Epithelial cell of esophagus (primary cell): ENCODE results near the gene CLCN2.
A peak's percentile ranks its signal among the peaks of the same experiment; 100 is the strongest.

Experiments used
- DNase-seq: peaks from one replicate; pipeline ENCODE4 v3.0.0; 2010; ENCODE audit warnings: low read depth
- H3K4me3 ChIP-seq: 2 replicates; pipeline ENCODE4 v1.5.1; 2011; ENCODE audit warnings: mild to moderate bottlenecking, low read length, control low read depth
- CTCF ChIP-seq: IDR thresholded peaks from 2 replicates; pipeline ENCODE4 v1.5.1; 2011; ENCODE audit warnings: low read depth, mild to moderate bottlenecking, low read length, control low read depth, inconsistent platforms; ENCODE audit not compliant: insufficient read depth; ENCODE audit errors: missing control alignments

CLCN2 gene

DNA sequence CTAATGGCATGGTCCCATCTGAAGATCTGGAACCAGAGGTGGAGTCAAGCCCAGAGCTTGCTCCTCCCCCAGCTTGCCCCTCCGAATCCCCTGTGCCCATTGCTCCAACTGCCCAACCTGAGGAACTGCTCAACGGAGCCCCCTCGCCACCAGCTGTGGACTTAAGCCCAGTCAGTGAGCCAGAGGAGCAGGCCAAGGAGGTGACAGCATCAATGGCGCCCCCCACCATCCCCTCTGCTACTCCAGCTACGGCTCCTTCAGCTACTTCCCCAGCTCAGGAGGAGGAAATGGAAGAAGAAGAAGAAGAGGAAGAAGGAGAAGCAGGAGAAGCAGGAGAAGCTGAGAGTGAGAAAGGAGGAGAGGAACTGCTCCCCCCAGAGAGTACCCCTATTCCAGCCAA lies 39.7 kb downstream of the CLCN2 start:
- no peak overlapping the region for H3K4me3 ChIP-seq
- DNase-seq, result no peak
- no peak for TF ChIP-seq CTCF

DNA sequence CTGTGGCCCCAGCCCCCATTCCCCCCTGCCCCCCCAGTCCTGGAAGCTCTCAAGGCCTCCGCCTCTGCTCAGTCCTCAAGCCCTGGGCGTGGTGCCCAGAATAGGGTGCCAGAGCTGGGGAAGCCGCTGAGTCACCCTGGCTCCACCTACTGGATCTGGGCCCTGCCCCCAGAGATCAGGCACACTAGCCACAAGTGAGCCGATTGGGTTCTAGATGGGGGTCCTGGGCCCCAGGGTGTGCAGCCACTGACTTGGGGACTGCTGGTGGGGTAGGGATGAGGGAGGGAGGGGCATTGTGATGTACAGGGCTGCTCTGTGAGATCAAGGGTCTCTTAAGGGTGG lies 41.3 kb downstream of the CLCN2 start:
- no peak for TF ChIP-seq CTCF
- DNase-seq, result peak; percentile 94

GRCh38 chr3:184317201-184317600 lies 44.2 kb downstream of the CLCN2 start:
- no peak for TF ChIP-seq CTCF
- DNase-seq, result no peak
- peak overlapping the region; percentile 88 for H3K4me3 ChIP-seq

More for the DNA sequence above, 41.3 kb downstream of the CLCN2 start:
- peak overlapping the region; percentile 52 for H3K4me3 ChIP-seq

GRCh38 chr3:184316792-184317191 lies 44.6 kb downstream of the CLCN2 start:
- no peak for DNase-seq
- TF ChIP-seq CTCF, result no peak
- peak overlapping the region; percentile 88 for H3K4me3 ChIP-seq

DNA sequence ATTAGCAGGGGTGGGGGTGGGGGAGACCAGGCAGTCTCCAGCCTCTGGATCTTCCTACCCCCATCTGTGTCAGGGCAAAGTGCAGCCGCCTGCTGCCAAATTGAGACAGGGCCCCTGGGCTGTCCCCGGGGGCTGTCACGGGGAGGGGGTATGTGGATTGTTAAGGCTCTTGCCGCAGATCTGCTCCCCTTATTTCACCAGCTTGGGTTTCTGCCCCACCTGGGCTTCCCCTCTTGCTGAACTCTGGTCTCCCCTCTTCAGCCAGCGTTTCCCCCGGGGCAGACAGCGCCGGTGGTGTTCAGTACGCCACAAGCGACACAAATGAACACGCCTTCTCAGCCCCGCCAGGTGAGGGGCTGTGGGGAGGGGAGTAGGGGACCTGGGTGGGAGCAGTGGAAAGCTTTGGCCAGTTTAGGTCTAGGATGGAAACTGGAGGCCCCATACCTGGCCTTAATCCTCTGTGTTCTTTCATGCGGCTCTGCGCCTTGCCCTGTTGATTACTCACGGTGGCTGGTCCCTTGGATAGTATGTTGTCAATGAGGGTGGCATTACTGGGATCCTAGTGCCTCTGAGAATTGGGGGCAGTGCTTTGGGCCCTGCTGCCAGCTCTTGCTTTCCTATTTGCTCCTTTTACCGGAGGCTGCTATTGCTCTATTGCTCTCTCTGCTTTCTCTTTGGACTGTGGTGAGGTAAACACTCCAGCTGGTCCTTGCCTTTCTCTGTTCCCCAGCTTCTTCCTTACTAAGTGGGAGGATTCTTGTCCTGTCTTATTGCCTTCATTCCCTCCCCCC lies 45.3 kb downstream of the CLCN2 start:
- DNase-seq, result no peak
- no peak for TF ChIP-seq CTCF
- H3K4me3 ChIP-seq, result peak overlapping the region; percentile 88

- DNase-seq, result no peak
- peak overlapping the region; percentile 88 for H3K4me3 ChIP-seq
- no peak for TF ChIP-seq CTCF
These were observed 45.9 kb downstream of the CLCN2 start for GRCh38 chr3:184315543-184315867.
